Body of pancreas (tissue), 4 donors: ENCODE data around the gene SCML1.

ENCODE experiments used
- POLR2A ChIP-seq, 3 donors: fragments of 450-650 bp; IDR thresholded peaks; one replicate each; pipeline ENCODE4 v1.6.1; 2016; ENCODE audit warnings: antibody characterized with exemption in 3 of 3, mild to moderate bottlenecking in 2 of 3
- TF ChIP-seq, protein P1 (sequence below), 7 experiments: fragments of 450-650 bp in 4 of 7; fragments of 200-600 bp in 3 of 7; sonication (generic) in 3 of 7; IDR thresholded peaks; one replicate each; pipeline ENCODE4 v1.5.1; 2016 to 2019; ENCODE audit warnings: antibody characterized with exemption in 7 of 7

- TF ChIP-seq, protein P1, sequence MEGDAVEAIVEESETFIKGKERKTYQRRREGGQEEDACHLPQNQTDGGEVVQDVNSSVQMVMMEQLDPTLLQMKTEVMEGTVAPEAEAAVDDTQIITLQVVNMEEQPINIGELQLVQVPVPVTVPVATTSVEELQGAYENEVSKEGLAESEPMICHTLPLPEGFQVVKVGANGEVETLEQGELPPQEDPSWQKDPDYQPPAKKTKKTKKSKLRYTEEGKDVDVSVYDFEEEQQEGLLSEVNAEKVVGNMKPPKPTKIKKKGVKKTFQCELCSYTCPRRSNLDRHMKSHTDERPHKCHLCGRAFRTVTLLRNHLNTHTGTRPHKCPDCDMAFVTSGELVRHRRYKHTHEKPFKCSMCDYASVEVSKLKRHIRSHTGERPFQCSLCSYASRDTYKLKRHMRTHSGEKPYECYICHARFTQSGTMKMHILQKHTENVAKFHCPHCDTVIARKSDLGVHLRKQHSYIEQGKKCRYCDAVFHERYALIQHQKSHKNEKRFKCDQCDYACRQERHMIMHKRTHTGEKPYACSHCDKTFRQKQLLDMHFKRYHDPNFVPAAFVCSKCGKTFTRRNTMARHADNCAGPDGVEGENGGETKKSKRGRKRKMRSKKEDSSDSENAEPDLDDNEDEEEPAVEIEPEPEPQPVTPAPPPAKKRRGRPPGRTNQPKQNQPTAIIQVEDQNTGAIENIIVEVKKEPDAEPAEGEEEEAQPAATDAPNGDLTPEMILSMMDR (IDR thresholded peaks at IDR 0.05): no peak
- TF ChIP-seq POLR2A (IDR thresholded peaks at IDR 0.05): no peak
Observed at GRCh38 chrX:17750436-17750835, 13.1 kb downstream of the SCML1 start.
